ENCODE data around the gene MOB3A.

The MOB3A gene

DNA sequence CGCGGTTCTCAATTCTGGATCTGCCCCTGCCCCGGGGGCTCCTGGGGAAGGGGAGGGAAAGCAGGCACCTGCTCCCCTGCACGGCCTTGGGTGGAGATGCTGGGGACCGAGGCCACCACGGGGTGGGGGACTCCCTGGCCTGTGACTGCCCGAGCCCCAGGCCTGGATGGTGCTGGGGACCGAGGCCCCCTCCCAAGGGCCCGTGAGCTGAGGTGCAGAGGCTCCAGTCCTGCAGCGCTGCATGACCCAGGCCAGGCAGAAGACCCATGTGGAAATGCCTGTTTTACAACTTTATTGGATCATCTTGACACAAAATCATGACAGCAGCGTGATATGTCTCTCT, 4.6 kb upstream of the MOB3A start (continued):
- TF ChIP-seq, protein P1, sequence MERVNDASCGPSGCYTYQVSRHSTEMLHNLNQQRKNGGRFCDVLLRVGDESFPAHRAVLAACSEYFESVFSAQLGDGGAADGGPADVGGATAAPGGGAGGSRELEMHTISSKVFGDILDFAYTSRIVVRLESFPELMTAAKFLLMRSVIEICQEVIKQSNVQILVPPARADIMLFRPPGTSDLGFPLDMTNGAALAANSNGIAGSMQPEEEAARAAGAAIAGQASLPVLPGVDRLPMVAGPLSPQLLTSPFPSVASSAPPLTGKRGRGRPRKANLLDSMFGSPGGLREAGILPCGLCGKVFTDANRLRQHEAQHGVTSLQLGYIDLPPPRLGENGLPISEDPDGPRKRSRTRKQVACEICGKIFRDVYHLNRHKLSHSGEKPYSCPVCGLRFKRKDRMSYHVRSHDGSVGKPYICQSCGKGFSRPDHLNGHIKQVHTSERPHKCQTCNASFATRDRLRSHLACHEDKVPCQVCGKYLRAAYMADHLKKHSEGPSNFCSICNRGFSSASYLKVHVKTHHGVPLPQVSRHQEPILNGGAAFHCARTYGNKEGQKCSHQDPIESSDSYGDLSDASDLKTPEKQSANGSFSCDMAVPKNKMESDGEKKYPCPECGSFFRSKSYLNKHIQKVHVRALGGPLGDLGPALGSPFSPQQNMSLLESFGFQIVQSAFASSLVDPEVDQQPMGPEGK (tag by site-specific recombination; IDR thresholded peaks at IDR 0.05), result no peak
- TF ChIP-seq ZNF776 (tag by site-specific recombination; IDR thresholded peaks at IDR 0.05; ENCODE audit: borderline replicate concordance), result no peak
- TF ChIP-seq MEIS1 (CRISPR knock-in tag; IDR thresholded peaks at IDR 0.05; ENCODE audit: borderline replicate concordance), result no peak
- TF ChIP-seq, protein P2, sequence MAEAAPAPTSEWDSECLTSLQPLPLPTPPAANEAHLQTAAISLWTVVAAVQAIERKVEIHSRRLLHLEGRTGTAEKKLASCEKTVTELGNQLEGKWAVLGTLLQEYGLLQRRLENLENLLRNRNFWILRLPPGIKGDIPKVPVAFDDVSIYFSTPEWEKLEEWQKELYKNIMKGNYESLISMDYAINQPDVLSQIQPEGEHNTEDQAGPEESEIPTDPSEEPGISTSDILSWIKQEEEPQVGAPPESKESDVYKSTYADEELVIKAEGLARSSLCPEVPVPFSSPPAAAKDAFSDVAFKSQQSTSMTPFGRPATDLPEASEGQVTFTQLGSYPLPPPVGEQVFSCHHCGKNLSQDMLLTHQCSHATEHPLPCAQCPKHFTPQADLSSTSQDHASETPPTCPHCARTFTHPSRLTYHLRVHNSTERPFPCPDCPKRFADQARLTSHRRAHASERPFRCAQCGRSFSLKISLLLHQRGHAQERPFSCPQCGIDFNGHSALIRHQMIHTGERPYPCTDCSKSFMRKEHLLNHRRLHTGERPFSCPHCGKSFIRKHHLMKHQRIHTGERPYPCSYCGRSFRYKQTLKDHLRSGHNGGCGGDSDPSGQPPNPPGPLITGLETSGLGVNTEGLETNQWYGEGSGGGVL (tag by site-specific recombination; IDR thresholded peaks at IDR 0.05), result no peak
- no peak for TF ChIP-seq ZNF138 (tag by site-specific recombination; IDR thresholded peaks at IDR 0.05; ENCODE audit: borderline replicate concordance)
- no peak for TF ChIP-seq ZNF558 (tag by site-specific recombination; IDR thresholded peaks at IDR 0.05)
- TF ChIP-seq, protein P3, sequence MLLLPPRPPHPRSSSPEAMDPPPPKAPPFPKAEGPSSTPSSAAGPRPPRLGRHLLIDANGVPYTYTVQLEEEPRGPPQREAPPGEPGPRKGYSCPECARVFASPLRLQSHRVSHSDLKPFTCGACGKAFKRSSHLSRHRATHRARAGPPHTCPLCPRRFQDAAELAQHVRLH (tag by site-specific recombination; IDR thresholded peaks at IDR 0.05), result no peak

DNA sequence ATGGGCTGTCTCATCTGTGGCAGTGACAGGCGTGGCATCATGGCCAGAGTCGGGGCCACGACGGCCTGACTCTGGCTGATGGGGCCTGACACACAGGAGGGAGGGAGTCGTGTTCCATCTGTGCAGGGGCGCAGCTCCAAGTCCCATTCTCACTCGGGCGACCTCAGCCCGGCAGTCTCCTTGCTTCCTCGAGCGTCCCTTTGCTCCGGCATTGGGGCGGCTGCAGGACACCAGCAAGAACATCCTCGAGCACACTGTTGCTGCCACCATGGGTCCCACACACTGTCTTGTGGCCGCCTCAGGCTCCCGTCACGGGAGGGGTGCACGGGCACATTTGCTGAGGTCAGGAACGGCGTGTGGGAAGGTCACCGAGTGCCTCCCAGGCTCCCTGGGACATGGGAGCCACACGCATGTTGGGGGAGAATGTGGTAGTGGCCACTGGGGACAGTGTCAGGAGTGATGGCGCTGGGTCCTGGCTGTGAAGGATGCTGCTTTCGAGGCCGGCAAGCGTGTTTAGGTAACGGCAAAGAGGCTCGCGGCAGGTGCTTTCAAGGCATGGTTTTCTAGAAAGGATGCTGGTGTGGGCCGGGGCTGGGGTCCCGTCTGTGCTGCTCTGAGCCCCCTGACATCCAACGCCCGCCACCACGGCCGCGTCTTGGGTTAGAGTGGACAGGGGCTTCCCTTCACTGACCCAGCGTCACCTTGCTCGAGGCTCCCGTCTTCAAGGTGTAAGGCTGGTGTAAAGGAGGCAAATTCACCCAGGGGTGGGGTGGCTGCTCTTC, 4.0 kb upstream of the MOB3A start:
- peaks cover 7% of the 10 kb centered on the region; the same call in 1 of the 2 replicates for H3K4me1 ChIP-seq (ENCODE audit: control insufficient read depth, insufficient read depth, low read length)
- ChIA-PET CTCF (no interaction called here), POLR2A (no interaction called here)
- no peaks in the 10 kb centered on the region for H3K9me3 ChIP-seq (ENCODE audit: control insufficient read depth, insufficient read depth, low read depth, low read length)
- TF ChIP-seq ZNF529 (tag by site-specific recombination; IDR thresholded peaks at IDR 0.05; ENCODE audit: insufficient replicate concordance), result no peak
- TF ChIP-seq ZXDB (tag by site-specific recombination; IDR thresholded peaks at IDR 0.05), result no peak
- no peak for TF ChIP-seq ZNF624 (tag by site-specific recombination; IDR thresholded peaks at IDR 0.05)
- TF ChIP-seq ZNF121 (tag by site-specific recombination; IDR thresholded peaks at IDR 0.05), result no peak
- TF ChIP-seq SP7 (tag by site-specific recombination; IDR thresholded peaks at IDR 0.05), result no peak
- TF ChIP-seq ZNF677 (tag by site-specific recombination; IDR thresholded peaks at IDR 0.05), result peak; percentile 79
- TF ChIP-seq SCRT2 (tag by site-specific recombination; IDR thresholded peaks at IDR 0.05), result no peak
- no peak for TF ChIP-seq ZNF843 (tag by site-specific recombination; IDR thresholded peaks at IDR 0.05)
- no peak for TF ChIP-seq ZNF416 (tag by site-specific recombination; IDR thresholded peaks at IDR 0.05)
- TF ChIP-seq ZNF777 (tag by site-specific recombination; IDR thresholded peaks at IDR 0.05; ENCODE audit: borderline replicate concordance), result no peak
- TF ChIP-seq ZNF600 (tag by site-specific recombination; IDR thresholded peaks at IDR 0.05), result peak; percentile 48; the same call in 1 of the 2 replicates
- no peak for TF ChIP-seq REPIN1 (tag by site-specific recombination; IDR thresholded peaks at IDR 0.05; ENCODE audit: low read depth)
- TF ChIP-seq, protein P4, sequence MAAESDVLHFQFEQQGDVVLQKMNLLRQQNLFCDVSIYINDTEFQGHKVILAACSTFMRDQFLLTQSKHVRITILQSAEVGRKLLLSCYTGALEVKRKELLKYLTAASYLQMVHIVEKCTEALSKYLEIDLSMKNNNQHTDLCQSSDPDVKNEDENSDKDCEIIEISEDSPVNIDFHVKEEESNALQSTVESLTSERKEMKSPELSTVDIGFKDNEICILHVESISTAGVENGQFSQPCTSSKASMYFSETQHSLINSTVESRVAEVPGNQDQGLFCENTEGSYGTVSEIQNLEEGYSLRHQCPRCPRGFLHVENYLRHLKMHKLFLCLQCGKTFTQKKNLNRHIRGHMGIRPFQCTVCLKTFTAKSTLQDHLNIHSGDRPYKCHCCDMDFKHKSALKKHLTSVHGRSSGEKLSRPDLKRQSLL (tag by site-specific recombination; IDR thresholded peaks at IDR 0.05), result peak; percentile 65; the same call in 1 of the 2 replicates
- H3K27ac ChIP-seq (ENCODE audit: extremely low read depth, low read depth, low read length), result no peak overlapping the region
- H3K4me3 ChIP-seq (ENCODE audit: low read depth, low read length), result no peak overlapping the region
- H3K36me3 ChIP-seq (ENCODE audit: control insufficient read depth in 2 of 2, insufficient read depth in 1 of 2, low read length in 2 of 2), result peaks cover 13 to 56% of the 10 kb centered on the region in 2 experiments; a peak in 2 of 3 replicates

All from HEK293 (cell line).